Measurements from ENCODE around the gene TTLL8.

DNA sequence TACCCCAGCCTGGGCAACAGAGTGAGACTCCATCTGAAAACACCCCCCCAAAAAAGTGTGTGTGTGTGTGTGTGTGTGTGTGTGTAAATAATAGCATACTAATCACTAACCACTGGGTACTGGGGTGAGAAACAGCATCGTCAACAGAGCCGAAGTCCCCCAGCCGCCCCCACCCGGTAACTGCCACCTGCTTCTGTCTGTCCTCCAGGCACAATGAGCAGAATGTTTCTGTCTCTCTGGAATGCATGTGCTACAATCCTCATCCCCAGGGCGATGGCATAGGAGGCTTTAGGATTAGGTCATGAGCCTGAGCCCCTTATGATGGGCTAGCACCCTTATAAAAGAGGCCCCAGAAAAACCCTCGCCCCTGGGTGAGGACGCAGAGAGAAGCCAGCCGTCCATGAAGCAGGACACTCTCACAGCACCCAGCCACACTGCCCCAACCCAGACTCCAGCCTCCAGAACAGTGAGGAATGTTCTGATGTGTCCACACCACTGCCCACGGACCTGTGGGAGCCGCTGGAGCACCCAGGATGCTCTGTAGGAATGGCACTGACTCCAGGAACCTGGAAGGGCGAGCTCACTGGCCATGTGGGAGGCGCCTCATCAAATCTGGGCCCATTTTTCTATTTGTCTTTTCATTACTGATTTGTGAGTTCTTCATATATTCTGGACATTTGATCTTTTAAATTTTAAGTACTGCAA is 9.9 kb downstream of the TTLL8 start:
- TF ChIP-seq, protein P1, sequence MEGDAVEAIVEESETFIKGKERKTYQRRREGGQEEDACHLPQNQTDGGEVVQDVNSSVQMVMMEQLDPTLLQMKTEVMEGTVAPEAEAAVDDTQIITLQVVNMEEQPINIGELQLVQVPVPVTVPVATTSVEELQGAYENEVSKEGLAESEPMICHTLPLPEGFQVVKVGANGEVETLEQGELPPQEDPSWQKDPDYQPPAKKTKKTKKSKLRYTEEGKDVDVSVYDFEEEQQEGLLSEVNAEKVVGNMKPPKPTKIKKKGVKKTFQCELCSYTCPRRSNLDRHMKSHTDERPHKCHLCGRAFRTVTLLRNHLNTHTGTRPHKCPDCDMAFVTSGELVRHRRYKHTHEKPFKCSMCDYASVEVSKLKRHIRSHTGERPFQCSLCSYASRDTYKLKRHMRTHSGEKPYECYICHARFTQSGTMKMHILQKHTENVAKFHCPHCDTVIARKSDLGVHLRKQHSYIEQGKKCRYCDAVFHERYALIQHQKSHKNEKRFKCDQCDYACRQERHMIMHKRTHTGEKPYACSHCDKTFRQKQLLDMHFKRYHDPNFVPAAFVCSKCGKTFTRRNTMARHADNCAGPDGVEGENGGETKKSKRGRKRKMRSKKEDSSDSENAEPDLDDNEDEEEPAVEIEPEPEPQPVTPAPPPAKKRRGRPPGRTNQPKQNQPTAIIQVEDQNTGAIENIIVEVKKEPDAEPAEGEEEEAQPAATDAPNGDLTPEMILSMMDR (IDR thresholded peaks at IDR 0.05), result no peak
- no peak for TF ChIP-seq POLR2A (IDR thresholded peaks at IDR 0.05)
